GM18505 (cell line): ENCODE measurements around the gene RRAD.

Experiments
- ATAC-seq: cut with Tn5 transposase; IDR thresholded peaks from one replicate; pipeline ENCODE4 v1.9.1; 2021; ENCODE audit not compliant: unreplicated experiment
- POLR2A ChIP-seq: IDR thresholded peaks from 4 replicates; pipeline ENCODE4 v1.6.1; 2011; ENCODE audit warnings: borderline replicate concordance; ENCODE audit not compliant: insufficient read depth, insufficient read length; ENCODE audit errors: extremely low read depth

Gene RRAD

GRCh38 chr16:66911112-66911511 is 14.2 kb downstream of the RRAD start:
- TF ChIP-seq POLR2A, result no peak
- no peak for ATAC-seq

GRCh38 chr16:66910175-66910940 is 15.0 kb downstream of the RRAD start:
- TF ChIP-seq POLR2A, result no peak
- ATAC-seq, result no peak

GRCh38 chr16:66908762-66909559 is 16.4 kb downstream of the RRAD start:
- ATAC-seq, result no peak
- no peak for TF ChIP-seq POLR2A

- no peak for TF ChIP-seq POLR2A
- no peak for ATAC-seq
Measured at GRCh38 chr16:66908116-66908515, 17.2 kb downstream of the RRAD start.

- no peak for ATAC-seq
- no peak for TF ChIP-seq POLR2A
Measured at GRCh38 chr16:66906916-66907836, 18.2 kb downstream of the RRAD start.

GRCh38 chr16:66905633-66906539 is 19.4 kb downstream of the RRAD start:
- no peak for TF ChIP-seq POLR2A
- no peak for ATAC-seq

- no peak for TF ChIP-seq POLR2A
- no peak for ATAC-seq
Measured at GRCh38 chr16:66904846-66905632, 20.3 kb downstream of the RRAD start.

GRCh38 chr16:66904428-66904845 is 20.9 kb downstream of the RRAD start:
- ATAC-seq, result no peak
- no peak for TF ChIP-seq POLR2A

- no peak for TF ChIP-seq POLR2A
- no peak for ATAC-seq
Measured at GRCh38 chr16:66903544-66904427, 21.5 kb downstream of the RRAD start.

GRCh38 chr16:66902648-66903543 is 22.4 kb downstream of the RRAD start:
- no peak for TF ChIP-seq POLR2A

More at GRCh38 chr16:66902648-66903543, 22.4 kb downstream of the RRAD start:
- no peak for ATAC-seq
